ENCODE results near the gene MYO18B.

DNA sequence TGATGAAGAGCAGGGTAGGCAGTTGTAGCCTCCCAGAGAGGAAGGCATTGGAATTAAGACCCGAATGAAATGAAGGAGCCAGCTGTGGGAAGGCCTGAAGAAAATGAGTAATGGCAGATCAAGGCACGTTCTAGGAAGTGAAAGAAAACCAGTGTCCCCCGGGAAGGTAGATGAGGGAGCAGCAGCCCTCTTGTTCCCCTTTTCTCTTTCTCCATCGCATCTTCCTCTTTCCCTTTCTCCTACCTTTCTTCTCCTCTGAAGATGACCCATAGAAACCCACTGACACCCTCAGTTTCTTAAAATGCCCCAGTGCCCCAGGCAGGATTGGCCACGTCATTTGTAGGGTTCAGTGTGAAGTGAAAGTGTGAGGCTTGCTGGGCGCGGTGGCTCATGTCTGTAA is 254.7 kb downstream of the MYO18B start:
- TF ChIP-seq, protein P1, sequence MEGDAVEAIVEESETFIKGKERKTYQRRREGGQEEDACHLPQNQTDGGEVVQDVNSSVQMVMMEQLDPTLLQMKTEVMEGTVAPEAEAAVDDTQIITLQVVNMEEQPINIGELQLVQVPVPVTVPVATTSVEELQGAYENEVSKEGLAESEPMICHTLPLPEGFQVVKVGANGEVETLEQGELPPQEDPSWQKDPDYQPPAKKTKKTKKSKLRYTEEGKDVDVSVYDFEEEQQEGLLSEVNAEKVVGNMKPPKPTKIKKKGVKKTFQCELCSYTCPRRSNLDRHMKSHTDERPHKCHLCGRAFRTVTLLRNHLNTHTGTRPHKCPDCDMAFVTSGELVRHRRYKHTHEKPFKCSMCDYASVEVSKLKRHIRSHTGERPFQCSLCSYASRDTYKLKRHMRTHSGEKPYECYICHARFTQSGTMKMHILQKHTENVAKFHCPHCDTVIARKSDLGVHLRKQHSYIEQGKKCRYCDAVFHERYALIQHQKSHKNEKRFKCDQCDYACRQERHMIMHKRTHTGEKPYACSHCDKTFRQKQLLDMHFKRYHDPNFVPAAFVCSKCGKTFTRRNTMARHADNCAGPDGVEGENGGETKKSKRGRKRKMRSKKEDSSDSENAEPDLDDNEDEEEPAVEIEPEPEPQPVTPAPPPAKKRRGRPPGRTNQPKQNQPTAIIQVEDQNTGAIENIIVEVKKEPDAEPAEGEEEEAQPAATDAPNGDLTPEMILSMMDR (conservative IDR thresholded peaks at IDR 0.05): no peak
- TF ChIP-seq ZFX (IDR thresholded peaks at IDR 0.05): no peak

All from C4-2B (cell line).